Measurements from ENCODE around the gene IPO4.
"Not testable (repeated sequence)": the region's sequence is repeated elsewhere in the genome, so short reads cannot be mapped to it uniquely, and the experiment has no call there.

IPO4 gene

DNA sequence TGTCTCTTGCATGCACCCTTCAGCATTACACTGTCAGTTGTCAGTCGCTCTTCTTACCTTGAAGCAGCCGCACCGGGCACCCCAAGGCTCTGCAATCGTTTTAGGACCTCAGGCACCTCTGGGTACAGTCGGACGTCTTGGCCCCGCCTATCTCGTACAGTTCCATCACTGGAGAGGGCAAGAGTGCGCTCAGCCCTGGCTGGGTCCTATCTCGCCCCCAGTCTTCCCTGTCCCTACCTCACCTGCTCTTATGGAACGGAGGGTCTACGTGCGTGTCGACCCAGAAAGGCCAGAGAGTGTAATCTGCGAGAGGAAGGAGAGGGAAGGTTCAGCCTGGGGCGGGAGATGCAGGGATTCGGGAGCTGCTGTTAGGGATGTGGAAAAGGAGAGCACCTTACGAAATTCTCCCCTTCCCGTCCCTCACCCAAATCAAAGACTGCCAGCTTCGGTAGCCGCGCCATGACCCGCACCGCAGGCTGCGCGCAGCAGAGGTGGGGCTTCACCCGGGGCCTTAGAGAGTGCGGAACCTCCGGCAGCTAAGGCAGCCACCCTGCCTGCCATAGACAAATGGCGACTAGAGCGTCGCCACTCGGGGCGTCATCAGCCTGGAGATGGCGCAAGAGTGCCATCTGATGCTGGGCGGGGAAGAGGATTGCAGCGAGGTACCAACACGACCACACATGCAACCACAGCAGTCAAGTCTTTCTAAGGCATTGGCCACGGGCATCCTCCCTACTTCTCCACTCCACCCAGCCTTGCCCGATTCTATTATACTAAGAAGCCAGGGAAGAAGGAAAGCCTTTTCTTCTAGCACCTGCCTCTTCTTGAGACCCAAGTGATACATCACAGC, 27.1 kb upstream of the IPO4 start, which contains the start of gene MDP1:
Gene MDP1, minus strand, starts transcription at position 572 of the 850 bp plus-strand sequence. Its CDS starts 111 bp downstream, at position 461.
- DNase-seq (ENCODE audit: low read depth in 2 of 2) = peak; percentile 62 to 74

DNA sequence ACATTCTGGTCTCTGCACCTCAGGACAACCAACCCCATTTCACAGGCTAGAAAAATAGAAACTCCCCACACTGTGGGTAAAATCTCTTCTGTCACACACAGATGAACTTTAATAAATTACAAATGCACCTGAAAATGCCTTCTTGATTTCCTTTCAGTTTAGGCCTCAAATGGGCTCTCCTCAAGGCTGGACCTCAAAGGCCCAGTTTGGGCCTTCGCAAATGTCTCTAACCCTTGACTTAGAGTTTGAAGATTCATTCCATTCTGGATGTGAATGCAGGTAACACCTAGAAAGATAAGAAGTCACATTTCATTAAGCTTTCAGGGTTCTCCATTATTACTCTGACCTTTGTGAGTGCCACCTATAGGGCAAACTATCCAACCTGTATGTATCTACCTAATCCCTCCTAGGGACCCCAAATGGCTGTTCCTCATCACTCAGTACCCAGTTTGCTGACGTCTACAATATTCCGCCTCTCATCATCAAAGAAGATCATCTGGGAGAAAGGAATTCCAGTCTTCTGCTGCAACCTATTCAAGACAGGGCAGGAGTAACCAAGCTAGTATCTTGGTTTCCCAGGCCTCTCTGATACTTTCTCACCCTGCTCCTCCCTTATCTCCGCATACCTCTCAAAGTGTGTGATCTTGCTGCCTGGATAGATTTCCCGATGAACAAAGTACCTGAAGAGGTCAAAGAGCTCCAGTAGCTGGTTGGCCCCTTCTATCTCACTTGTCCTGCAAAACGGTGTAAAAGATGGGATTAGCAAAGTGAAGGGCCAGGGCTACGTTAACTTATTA, 25.4 kb upstream of the IPO4 start:
- DNase-seq (ENCODE audit: low read depth in 2 of 2) = no peak

DNA sequence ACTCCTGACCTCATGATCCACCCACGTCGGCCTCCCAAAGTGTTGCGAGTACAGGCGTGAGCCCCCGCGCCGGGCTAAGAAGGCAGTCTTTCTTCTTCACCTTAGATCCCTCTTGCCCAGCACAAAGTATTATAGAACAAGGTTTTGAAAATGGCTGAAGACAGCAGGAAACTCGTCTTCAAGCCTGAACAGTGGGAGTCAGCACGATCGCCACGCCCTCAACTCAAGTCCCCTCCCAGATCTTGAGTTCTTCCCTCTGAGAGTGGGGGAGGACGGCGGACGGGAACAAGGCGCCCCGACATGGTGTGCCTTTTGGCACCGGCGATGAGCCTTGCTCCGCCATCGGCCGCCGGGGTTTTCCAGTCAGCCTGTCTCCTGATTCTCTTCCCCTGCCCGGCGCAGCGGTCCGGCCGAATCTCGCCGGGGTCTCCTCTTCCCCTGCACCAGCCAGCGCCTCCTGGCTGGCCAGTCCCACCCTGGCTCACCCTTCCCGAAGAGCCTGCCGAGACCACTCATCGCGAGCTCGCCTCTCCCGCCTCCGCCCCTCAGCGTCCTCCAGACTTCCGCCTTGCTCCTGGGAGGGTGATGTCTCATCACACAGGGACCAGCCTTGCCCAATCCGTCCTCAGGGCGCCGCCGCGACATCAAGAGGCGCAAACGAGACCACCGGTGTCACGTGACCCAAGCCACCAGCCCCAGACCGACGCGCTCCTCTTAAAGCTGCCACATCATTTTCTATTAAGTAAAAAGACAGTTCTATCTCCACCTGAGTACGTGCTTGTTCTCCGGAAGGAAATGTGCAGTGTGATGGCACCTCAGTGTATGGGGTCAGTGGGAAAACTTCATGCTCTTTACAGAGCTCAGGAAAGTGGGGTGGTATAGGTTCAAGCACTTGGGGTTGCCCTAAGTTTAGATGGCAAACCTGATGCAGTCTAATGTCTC, 24.6 kb upstream of the IPO4 start, which contains the start of gene CHMP4A:
Gene CHMP4A, minus strand, starts transcription at position 565 of the 942 bp plus-strand sequence. Its CDS starts 49 bp downstream, at position 516.
- peak; percentile 95 to 98 for DNase-seq (ENCODE audit: low read depth in 2 of 2)

DNA sequence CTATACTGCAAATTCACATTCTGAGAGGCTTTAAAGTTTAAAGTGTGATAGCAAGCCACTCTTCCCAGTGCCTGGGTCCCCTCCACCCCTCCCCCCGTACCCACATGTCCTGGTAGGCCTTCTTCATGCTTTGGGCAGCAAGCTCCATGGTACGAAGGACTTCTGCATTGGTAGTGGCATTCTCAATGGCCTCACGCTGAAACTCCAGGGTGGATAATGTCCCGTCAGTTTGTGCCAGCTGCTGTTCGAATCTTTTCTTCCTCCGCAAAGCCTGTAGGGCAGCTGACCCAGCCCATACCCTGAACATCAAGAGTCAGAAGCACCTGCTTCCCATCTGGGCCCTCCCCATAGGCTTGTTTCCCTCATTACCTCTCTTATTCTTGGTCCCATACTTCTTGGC, 22.7 kb upstream of the IPO4 start:
- DNase-seq (ENCODE audit: low read depth in 2 of 2) = no peak

DNA sequence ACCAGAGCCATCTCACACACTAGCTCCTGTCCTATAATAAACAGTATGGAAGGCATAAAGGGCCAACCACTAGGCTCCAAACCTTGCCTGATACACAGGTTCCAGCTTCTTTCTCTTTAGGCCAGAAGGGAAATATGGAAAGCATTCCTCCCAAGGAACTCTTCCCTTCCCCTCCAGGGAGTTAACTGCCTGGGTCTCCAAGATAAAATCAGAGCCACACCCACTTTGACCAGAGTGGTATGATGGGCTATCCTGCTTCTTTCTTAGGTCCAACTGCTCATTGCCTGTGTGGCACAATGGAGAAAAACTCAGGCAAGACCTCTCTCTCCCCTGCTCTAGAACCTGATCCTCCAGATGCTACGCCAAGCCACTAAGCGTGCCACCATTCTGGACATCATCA, 19.0 kb upstream of the IPO4 start:
- no peak for DNase-seq (ENCODE audit: low read depth in 2 of 2)

DNA sequence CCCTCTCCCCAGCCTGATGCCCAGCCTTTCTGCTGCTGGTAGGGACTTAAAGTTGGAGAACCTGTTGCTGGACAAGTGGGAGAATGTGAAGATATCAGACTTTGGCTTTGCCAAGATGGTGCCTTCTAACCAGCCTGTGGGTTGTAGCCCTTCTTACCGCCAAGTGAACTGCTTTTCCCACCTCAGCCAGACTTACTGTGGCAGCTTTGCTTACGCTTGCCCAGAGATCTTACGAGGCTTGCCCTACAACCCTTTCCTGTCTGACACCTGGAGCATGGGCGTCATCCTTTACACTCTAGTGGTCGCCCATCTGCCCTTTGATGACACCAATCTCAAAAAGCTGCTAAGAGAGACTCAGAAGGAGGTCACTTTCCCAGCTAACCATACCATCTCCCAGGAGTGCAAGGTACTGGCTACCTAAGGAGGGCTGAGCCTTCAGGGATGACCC, 18.5 kb upstream of the IPO4 start:
- no peak for DNase-seq (ENCODE audit: low read depth in 2 of 2)

DNA sequence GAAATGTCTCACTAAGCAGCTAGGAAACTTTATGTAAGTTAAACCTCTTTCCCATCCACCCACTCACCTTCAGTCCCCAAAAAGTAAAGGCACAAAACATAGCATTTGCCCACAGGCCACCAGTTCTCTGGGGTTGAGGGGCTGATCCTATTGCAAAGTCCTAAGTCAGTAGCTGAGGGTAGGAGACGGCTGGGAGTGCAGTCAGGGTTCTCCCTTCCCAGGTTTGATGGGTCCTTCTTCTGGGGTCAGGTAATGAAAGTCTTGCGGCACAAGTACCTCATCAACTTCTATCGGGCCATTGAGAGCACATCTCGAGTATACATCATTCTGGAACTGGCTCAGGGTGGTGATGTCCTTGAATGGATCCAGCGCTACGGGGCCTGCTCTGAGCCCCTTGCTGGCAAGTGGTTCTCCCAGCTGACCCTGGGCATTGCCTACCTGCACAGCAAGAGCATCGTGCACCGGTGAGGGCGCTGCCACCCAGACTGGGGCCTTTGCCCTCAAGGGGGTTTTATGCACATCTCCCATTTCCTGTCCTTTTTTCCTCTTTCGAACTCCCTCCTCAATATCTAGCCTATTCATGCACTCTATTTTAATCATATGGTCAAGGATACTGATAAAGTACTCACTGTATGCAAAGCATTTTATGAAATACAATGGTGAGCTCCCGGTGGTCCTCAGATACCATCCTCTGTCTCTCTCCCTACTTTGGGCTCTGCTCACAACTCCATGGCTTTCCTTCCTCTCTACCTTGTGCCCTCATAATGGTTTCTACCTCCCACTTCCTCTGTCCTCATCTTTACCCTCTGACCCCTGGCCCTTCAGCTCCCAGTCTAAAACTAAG, 17.9 kb upstream of the IPO4 start:
- DNase-seq (ENCODE audit: low read depth in 2 of 2) = no peak

DNA sequence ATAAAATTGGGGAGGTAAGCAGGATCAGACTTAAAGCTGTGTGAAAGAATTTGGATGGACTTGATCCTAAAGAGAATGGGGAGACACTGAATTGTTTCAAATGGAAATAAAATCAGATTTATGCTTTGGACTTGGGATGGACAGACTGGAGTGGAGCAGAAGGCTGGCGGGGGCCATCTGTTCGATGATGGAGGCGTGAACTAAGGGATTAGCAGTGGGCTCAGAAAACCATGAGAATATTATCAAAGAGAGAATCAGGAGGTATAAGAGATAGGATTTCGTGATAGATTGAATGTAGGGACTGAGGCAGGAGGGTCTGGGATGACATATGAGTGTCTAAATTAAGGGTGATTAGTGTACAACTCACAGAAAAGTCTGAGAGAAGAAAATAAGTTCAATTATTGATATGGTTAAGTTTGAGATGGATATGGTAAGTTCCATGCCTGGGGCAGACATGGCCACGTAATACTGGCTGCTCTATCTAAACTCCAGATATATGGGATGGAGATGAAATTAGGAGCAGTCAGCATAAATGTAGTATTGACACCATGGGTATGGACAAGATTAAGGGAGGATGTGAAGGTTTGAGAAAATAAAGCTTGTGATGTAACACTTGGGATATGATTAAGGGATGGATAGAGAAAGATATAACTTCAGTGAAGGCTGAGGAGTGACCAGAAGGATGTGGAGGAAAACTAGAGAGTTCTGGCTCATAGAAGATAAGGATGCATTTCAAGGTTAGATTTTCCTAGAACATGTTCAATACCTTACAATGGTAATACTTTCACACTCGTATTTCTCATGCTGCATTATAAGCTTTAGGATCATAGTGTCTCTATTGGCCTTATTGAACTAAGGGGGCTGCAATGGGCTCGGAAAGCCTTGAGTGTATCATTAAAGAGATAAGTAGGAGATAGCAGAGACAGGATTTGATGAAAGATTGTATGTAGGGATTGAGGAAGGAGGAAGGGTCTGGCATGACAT, 15.8 kb upstream of the IPO4 start:
- DNase-seq (ENCODE audit: low read depth in 2 of 2) = no peak

DNA sequence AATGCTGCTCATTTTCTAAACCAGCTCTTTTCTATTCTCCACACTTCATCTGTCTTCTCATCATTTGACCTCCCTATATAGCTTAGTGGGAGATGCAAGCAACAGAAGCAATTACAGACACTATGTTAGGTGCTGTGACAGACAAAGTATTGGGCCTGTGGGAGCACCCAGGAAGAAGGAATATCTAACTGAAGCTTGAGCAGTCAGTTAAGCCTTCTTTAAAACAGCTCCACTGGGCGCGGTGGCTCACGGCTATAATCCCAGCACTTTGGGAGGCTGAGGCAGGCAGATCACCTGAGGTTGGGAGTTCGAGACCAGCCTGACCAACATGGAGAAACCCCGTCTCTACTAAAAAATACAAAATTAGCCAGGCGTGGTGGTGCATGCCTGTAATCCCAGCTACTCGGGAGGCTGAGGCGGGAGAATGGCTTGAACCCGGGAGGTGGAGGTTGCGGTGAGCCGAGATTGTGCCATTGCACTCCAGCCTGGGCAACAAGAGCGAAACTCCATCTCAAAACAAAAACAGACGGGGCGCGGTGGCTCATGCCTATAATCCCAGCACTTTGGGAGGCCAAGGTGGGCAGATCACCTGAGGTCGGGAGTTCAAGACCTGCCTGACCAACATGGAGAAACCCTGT, 14.8 kb upstream of the IPO4 start:
- not testable (repeated sequence) for DNase-seq (ENCODE audit: low read depth in 2 of 2)

DNA sequence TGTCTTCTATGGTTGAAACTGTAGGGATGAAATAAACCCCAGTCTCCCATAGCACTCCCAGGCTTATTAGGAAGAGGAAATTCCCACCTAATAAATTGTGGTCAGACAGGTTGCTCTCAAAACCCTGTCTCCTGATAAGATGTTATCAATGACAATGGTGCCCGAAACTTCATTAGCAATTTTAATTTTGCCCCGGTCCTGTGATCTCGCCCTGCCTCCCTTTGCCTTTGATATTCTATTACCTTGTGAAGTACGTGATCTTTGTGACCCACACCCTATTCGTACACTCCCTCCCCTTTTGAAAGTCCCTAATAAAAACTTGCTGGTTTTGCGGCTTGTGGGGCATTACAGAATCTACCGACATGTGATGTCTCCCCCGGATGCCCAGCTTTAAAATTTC, 13.9 kb upstream of the IPO4 start:
- DNase-seq (ENCODE audit: low read depth in 2 of 2) = not testable (repeated sequence)

DNA sequence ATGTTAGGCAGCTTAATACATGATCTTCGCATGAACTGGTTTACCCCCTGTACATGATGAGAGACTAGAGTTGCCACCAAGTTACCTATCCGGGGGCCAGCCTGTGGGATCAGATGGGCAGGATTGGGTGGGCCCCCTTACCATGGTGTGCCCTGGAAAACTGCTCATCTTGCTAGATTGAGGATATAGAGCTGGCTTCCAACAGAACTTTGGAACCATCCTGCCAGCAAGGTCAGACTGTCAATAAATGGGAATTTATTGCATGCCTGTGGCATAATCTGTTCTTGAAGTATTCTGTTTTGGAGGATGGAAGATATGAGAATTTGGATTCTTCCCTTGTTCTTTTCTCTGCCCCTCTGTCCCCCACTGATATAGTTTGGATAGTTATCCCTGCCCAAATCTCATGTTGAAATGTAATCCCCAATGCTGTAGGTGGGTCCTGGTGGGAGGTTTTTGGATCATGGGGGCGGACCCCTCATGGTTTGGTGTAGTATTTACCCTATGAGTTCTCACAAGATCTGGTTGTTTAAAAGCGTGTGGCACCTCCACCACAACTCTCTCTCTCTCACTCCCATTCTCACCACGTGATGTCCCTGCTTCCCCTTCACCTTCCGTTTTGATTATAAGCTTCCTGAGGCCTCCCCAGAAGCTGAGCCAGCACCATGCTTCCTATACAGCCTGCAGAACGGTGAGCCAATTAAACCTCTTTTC, 10.4 kb upstream of the IPO4 start:
- DNase-seq (ENCODE audit: low read depth in 2 of 2) = no peak

DNA sequence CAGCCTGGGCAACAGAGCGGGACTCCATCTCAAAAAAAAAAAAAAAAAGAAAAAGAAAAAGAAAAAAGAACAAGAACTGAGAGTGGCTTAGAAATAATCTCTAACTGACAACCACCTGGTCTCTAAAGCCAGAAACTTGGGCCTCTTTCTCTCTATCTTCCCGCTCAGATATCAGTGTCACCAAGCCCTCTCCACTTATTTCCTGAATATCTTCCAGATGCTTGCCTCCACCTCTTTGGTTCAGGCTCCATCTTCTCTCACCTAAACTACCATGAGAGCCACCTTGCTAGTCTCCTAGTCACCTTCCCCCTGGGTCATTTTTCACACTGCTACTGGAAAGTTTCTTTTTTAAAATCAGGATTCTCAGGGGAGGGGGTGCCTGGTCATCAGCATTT, 8.4 kb upstream of the IPO4 start:
- no peak for DNase-seq (ENCODE audit: low read depth in 2 of 2)

DNA sequence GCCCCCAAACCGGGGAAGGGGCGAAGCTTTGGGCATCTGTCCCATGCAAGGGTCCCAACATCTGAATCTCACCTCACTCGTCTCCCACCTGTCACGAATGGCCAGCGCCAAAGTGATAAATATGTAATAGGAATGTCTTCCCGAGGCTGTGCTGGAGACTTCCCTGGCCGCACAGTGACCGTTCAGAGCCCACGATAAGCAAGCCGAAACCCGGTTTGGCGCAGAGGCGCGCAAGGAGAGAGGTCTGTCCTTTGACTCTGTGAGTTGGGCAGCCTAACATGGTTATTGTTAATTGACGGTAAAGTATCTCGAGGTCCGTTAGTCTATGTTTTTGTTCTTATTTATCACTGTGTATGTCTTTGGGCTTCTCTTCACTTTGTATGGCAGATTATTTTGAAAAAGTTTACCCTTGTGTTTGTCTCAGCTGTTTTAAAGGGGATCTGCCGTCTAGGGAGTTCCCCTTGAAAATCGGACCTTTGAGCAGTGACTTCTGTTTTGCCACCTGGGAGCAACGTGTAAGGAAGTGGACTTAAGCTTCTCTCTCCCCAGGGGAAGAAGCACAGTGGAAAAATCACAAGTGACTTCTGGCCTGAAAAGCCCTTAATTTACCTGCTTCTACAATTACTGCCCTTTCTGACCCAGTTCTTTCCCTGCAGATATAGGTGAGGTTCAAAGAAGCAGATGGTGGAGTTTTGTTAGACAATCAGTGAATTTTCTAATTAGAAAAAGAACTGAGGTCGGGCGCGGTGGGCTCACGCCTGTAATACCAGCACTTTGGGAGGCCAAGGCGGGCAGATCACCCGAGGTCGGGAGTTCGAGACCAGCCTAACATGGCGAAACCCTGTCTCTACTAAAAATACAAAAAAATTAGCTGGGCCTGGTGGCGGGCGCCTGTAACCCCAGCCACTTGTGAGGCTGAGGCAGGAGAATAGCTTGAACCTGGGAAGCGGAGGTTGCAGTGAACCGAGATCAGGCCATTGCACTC, 7.7 kb upstream of the IPO4 start:
- no peak for DNase-seq (ENCODE audit: low read depth in 2 of 2)

DNA sequence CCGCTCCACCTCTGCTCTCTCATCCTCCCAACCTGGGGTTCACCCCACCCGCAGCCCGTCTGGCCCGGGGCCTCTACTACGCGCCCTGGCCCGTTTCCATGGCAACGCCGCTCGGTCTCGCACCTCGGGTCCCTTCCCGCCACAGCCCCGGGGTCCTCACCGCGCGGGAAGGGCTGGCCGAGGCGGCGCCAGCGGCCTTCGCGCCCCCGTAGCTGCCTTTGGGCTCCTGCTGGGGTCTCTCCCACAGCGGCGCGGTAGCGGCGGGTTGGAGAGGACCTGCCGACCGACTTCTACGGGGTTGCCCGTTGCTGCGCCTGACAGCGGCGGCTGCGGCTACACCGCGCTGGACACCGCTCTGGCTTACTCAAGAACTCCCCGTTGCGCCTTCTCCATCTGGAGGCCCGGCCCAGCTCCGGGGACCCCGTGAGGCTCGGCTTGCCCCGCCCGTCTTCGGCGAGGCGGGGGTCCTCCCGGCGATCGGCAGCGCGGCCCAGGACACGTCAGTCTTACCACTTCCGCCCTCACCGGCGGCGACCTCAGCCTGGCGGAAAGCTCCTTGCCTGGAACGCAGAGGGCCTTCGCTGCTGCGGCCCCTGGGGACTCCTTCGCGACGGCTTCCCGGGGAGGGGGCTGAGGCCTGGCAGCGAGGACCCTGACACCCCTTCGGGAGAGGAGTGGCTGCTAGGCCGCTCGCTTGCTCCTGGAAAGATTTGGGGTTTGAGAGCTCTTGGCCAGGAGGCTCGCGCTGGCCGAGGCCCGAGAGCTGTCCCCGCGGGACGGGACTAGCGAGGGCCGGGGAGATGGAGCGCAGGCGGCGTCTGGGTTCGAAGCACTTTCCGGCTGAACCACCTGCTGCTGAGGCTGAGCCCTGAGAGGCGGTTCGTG, 6.8 kb upstream of the IPO4 start, which contains the start of gene TM9SF1:
Gene TM9SF1, minus strand, starts transcription at position 256 of the 885 bp plus-strand sequence. CDS start 422 bp downstream, outside the sequence.
- DNase-seq (ENCODE audit: low read depth in 2 of 2) = peak; percentile 77 to 82

DNA sequence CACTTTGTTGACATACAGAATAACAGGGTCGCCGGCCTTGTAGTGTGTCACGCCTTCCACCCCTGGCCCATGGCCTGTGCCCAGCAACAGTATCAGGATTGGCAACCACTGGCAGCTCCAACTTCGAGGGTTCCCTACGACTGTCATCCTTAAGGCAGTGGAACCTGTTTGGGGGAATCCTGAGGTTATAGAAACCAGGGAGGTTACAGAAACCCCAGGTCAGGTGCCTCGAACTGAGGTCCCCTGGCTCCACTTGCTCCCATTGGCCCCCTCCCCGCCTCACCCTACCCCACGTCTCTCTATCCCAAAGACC, 6.2 kb upstream of the IPO4 start:
- no peak for DNase-seq (ENCODE audit: low read depth in 2 of 2)
